Measurements from ENCODE around the gene SOCS6. TPM values are rescaled to one million over a fixed set of nuclear protein-coding genes. Genes with fewer than 3 reads are reported as not detected.
A peak's percentile ranks its signal among the peaks of the same experiment; 100 is the strongest.
"Not testable (repeated sequence)": the region's sequence is repeated elsewhere in the genome, so short reads cannot be mapped to it uniquely, and the experiment has no call there.

SOCS6 gene
- total RNA-seq, 1 donor from 2014 or later: 20.2 TPM

- no peak overlapping the region for H3K27ac ChIP-seq (replicated peaks)
- TF ChIP-seq CTCF (IDR thresholded peaks at IDR 0.05; ENCODE audit: borderline replicate concordance): no peak
- intact Hi-C loops (cut with micrococcal nuclease): no loop called here
- no peak overlapping the region for H3K4me3 ChIP-seq
- H3K36me3 ChIP-seq: peaks cover 28% of the 10 kb centered on the region
- H3K9me3 ChIP-seq (replicated peaks): peaks cover 19% of the 10 kb centered on the region
- H3K4me1 ChIP-seq: peaks cover 20% of the 10 kb centered on the region
- DNase-seq: no peak
- no peaks in the 10 kb centered on the region for H3K27me3 ChIP-seq (ENCODE audit: low read depth)
Observed at GRCh38 chr18:70334728-70335329, 46.0 kb downstream of the SOCS6 start.

- Histone ChIP-seq H3K36me3 (peaks cover 34% of the 10 kb centered on the region), H3K4me1 (peaks cover 15% of the 10 kb centered on the region), H3K27ac (replicated peaks) (peak overlapping the region; percentile 73), H3K4me3 (no peak overlapping the region), H3K27me3 (ENCODE audit: low read depth) (no peaks in the 10 kb centered on the region), H3K9me3 (replicated peaks) (peaks cover 19% of the 10 kb centered on the region)
- no peak for DNase-seq
- TF ChIP-seq CTCF (IDR thresholded peaks at IDR 0.05; ENCODE audit: borderline replicate concordance): no peak
- intact Hi-C loops (cut with micrococcal nuclease): no loop called here
Observed at GRCh38 chr18:70335892-70336726, 47.3 kb downstream of the SOCS6 start.

GRCh38 chr18:70337139-70337972 is 48.5 kb downstream of the SOCS6 start:
- DNase-seq: no peak
- H3K27ac ChIP-seq (replicated peaks): peak overlapping the region; percentile 73
- TF ChIP-seq CTCF (IDR thresholded peaks at IDR 0.05; ENCODE audit: borderline replicate concordance): no peak
- peaks cover 37% of the 10 kb centered on the region for H3K36me3 ChIP-seq
- H3K9me3 ChIP-seq (replicated peaks): peaks cover 19% of the 10 kb centered on the region
- H3K4me3 ChIP-seq: peak overlapping the region; percentile 13
- intact Hi-C loops (cut with micrococcal nuclease): no loop called here
- no peaks in the 10 kb centered on the region for H3K27me3 ChIP-seq (ENCODE audit: low read depth)
- peaks cover 15% of the 10 kb centered on the region for H3K4me1 ChIP-seq

GRCh38 chr18:70338890-70339289 is 50.0 kb downstream of the SOCS6 start:
- Histone ChIP-seq H3K27ac (replicated peaks) (no peak overlapping the region), H3K27me3 (ENCODE audit: low read depth) (no peaks in the 10 kb centered on the region), H3K36me3 (peaks cover 37% of the 10 kb centered on the region), H3K4me3 (no peak overlapping the region), H3K9me3 (replicated peaks) (peaks cover 19% of the 10 kb centered on the region), H3K4me1 (peaks cover 14% of the 10 kb centered on the region)
- no peak for TF ChIP-seq CTCF (IDR thresholded peaks at IDR 0.05; ENCODE audit: borderline replicate concordance)
- intact Hi-C loops (cut with micrococcal nuclease): no loop called here
- no peak for DNase-seq

- H3K27ac ChIP-seq (replicated peaks): no peak overlapping the region
- H3K36me3 ChIP-seq: peaks cover 34% of the 10 kb centered on the region
- intact Hi-C loops (cut with micrococcal nuclease): no loop called here
- peaks cover 9% of the 10 kb centered on the region for H3K4me1 ChIP-seq
- no peak for DNase-seq
- H3K9me3 ChIP-seq (replicated peaks): peaks cover 15% of the 10 kb centered on the region
- H3K4me3 ChIP-seq: no peak overlapping the region
- TF ChIP-seq CTCF (IDR thresholded peaks at IDR 0.05; ENCODE audit: borderline replicate concordance): no peak
- H3K27me3 ChIP-seq (ENCODE audit: low read depth): no peaks in the 10 kb centered on the region
Observed at GRCh38 chr18:70339915-70340314, 51.1 kb downstream of the SOCS6 start.

GRCh38 chr18:70348481-70348880 is 59.6 kb downstream of the SOCS6 start:
- H3K27ac ChIP-seq (replicated peaks); H3K4me3 ChIP-seq; H3K4me1 ChIP-seq; H3K9me3 ChIP-seq (replicated peaks); H3K27me3 ChIP-seq (ENCODE audit: low read depth); intact Hi-C loops (cut with micrococcal nuclease); DNase-seq: not testable (repeated sequence)
- H3K36me3 ChIP-seq: peaks cover 28% of the 10 kb centered on the region

Measured in left ventricle myocardium inferior (tissue), 1 donor.